ENCODE results near the gene DNAJC5.

DNAJC5 gene

GRCh38 chr20:63889241-63890200 lies 5.4 kb upstream of the DNAJC5 start:
- Histone ChIP-seq H3K9me3 (ENCODE audit: control insufficient read depth, low read depth, low read length) (no peaks in the 10 kb centered on the region), H3K9ac (ENCODE audit: low read length) (no peak overlapping the region), H3K36me3 (ENCODE audit: control insufficient read depth, low read depth, low read length) (peaks cover 33% of the 10 kb centered on the region), H3K27ac (ENCODE audit: low read length) (no peak overlapping the region), H3K4me1 (ENCODE audit: control insufficient read depth, low read depth, low read length) (no peaks in the 10 kb centered on the region), H3K27me3 (ENCODE audit: control insufficient read depth, insufficient read depth, low read length) (no peaks in the 10 kb centered on the region), H3K4me3 (ENCODE audit: low read length) (no peak overlapping the region)

- Histone ChIP-seq H3K27me3 (ENCODE audit: control insufficient read depth, insufficient read depth, low read length) (no peaks in the 10 kb centered on the region), H3K9ac (ENCODE audit: low read length) (no peak overlapping the region), H3K36me3 (ENCODE audit: control insufficient read depth, low read depth, low read length) (peaks cover 27% of the 10 kb centered on the region), H3K4me1 (ENCODE audit: control insufficient read depth, low read depth, low read length) (no peaks in the 10 kb centered on the region), H3K9me3 (ENCODE audit: control insufficient read depth, low read depth, low read length) (no peaks in the 10 kb centered on the region), H3K27ac (ENCODE audit: low read length) (no peak overlapping the region), H3K4me3 (ENCODE audit: low read length) (no peak overlapping the region)
These were observed 4.7 kb upstream of the DNAJC5 start for GRCh38 chr20:63890201-63890576.

GRCh38 chr20:63890616-63891015 lies 4.3 kb upstream of the DNAJC5 start:
- peaks cover 23% of the 10 kb centered on the region for H3K36me3 ChIP-seq (ENCODE audit: control insufficient read depth, low read depth, low read length)

GRCh38 chr20:63891061-63892002 lies 3.6 kb upstream of the DNAJC5 start:
- no peaks in the 10 kb centered on the region for H3K27me3 ChIP-seq (ENCODE audit: control insufficient read depth, insufficient read depth, low read length)
- H3K4me3 ChIP-seq (ENCODE audit: low read length) = no peak overlapping the region
- H3K4me1 ChIP-seq (ENCODE audit: control insufficient read depth, low read depth, low read length) = peaks cover 8% of the 10 kb centered on the region
- H3K9ac ChIP-seq (ENCODE audit: low read length) = no peak overlapping the region
- no peaks in the 10 kb centered on the region for H3K9me3 ChIP-seq (ENCODE audit: control insufficient read depth, low read depth, low read length)
- no peak overlapping the region for H3K27ac ChIP-seq (ENCODE audit: low read length)
- peaks cover 23% of the 10 kb centered on the region for H3K36me3 ChIP-seq (ENCODE audit: control insufficient read depth, low read depth, low read length)

More at GRCh38 chr20:63890616-63891015, 4.3 kb upstream of the DNAJC5 start:
- no peak overlapping the region for H3K27ac ChIP-seq (ENCODE audit: low read length)
- no peaks in the 10 kb centered on the region for H3K27me3 ChIP-seq (ENCODE audit: control insufficient read depth, insufficient read depth, low read length)
- peaks cover under 1% of the 10 kb centered on the region for H3K4me1 ChIP-seq (ENCODE audit: control insufficient read depth, low read depth, low read length)
- no peak overlapping the region for H3K9ac ChIP-seq (ENCODE audit: low read length)
- H3K9me3 ChIP-seq (ENCODE audit: control insufficient read depth, low read depth, low read length) = no peaks in the 10 kb centered on the region
- H3K4me3 ChIP-seq (ENCODE audit: low read length) = no peak overlapping the region

- Histone ChIP-seq H3K4me3 (ENCODE audit: low read length) (no peak overlapping the region), H3K4me1 (ENCODE audit: control insufficient read depth, low read depth, low read length) (peaks cover 11% of the 10 kb centered on the region), H3K9ac (ENCODE audit: low read length) (no peak overlapping the region), H3K27ac (ENCODE audit: low read length) (no peak overlapping the region), H3K9me3 (ENCODE audit: control insufficient read depth, low read depth, low read length) (no peaks in the 10 kb centered on the region), H3K27me3 (ENCODE audit: control insufficient read depth, insufficient read depth, low read length) (no peaks in the 10 kb centered on the region), H3K36me3 (ENCODE audit: control insufficient read depth, low read depth, low read length) (peaks cover 22% of the 10 kb centered on the region)
These were observed 2.5 kb upstream of the DNAJC5 start for GRCh38 chr20:63892402-63892801.

GRCh38 chr20:63893999-63894357 lies 948 bp upstream of the DNAJC5 start:
- Histone ChIP-seq H3K27me3 (ENCODE audit: control insufficient read depth, insufficient read depth, low read length) (no peaks in the 10 kb centered on the region), H3K27ac (ENCODE audit: low read length) (no peak overlapping the region), H3K9me3 (ENCODE audit: control insufficient read depth, low read depth, low read length) (no peaks in the 10 kb centered on the region), H3K9ac (ENCODE audit: low read length) (no peak overlapping the region), H3K4me1 (ENCODE audit: control insufficient read depth, low read depth, low read length) (peaks cover 11% of the 10 kb centered on the region), H3K4me3 (ENCODE audit: low read length) (peak overlapping the region; percentile 74), H3K36me3 (ENCODE audit: control insufficient read depth, low read depth, low read length) (peaks cover 13% of the 10 kb centered on the region)

GRCh38 chr20:63895202-63895951 lies 451 bp downstream of the DNAJC5 start:
- peaks cover 1% of the 10 kb centered on the region for H3K36me3 ChIP-seq (ENCODE audit: control insufficient read depth, low read depth, low read length)
- peak overlapping the region; percentile 89 for H3K4me3 ChIP-seq (ENCODE audit: low read length)
- no peak overlapping the region for H3K27ac ChIP-seq (ENCODE audit: low read length)
- H3K9ac ChIP-seq (ENCODE audit: low read length) = peak overlapping the region; percentile 66
- no peaks in the 10 kb centered on the region for H3K27me3 ChIP-seq (ENCODE audit: control insufficient read depth, insufficient read depth, low read length)
- H3K4me1 ChIP-seq (ENCODE audit: control insufficient read depth, low read depth, low read length) = peaks cover 11% of the 10 kb centered on the region
- H3K9me3 ChIP-seq (ENCODE audit: control insufficient read depth, low read depth, low read length) = no peaks in the 10 kb centered on the region

- Histone ChIP-seq H3K4me1 (ENCODE audit: control insufficient read depth, low read depth, low read length) (peaks cover 11% of the 10 kb centered on the region), H3K9ac (ENCODE audit: low read length) (peak overlapping the region; percentile 66), H3K36me3 (ENCODE audit: control insufficient read depth, low read depth, low read length) (no peaks in the 10 kb centered on the region), H3K27ac (ENCODE audit: low read length) (no peak overlapping the region), H3K27me3 (ENCODE audit: control insufficient read depth, insufficient read depth, low read length) (no peaks in the 10 kb centered on the region), H3K9me3 (ENCODE audit: control insufficient read depth, low read depth, low read length) (no peaks in the 10 kb centered on the region), H3K4me3 (ENCODE audit: low read length) (peak overlapping the region; percentile 89)
These were observed 982 bp downstream of the DNAJC5 start for GRCh38 chr20:63895952-63896263.

GRCh38 chr20:63896264-63897105 lies 1.6 kb downstream of the DNAJC5 start:
- Histone ChIP-seq H3K27ac (ENCODE audit: low read length) (no peak overlapping the region), H3K4me3 (ENCODE audit: low read length) (peak overlapping the region; percentile 89), H3K9me3 (ENCODE audit: control insufficient read depth, low read depth, low read length) (no peaks in the 10 kb centered on the region), H3K9ac (ENCODE audit: low read length) (no peak overlapping the region), H3K36me3 (ENCODE audit: control insufficient read depth, low read depth, low read length) (no peaks in the 10 kb centered on the region), H3K27me3 (ENCODE audit: control insufficient read depth, insufficient read depth, low read length) (no peaks in the 10 kb centered on the region), H3K4me1 (ENCODE audit: control insufficient read depth, low read depth, low read length) (peaks cover 11% of the 10 kb centered on the region)

- Histone ChIP-seq H3K4me1 (ENCODE audit: control insufficient read depth, low read depth, low read length) (peaks cover 11% of the 10 kb centered on the region), H3K36me3 (ENCODE audit: control insufficient read depth, low read depth, low read length) (no peaks in the 10 kb centered on the region), H3K4me3 (ENCODE audit: low read length) (no peak overlapping the region), H3K27me3 (ENCODE audit: control insufficient read depth, insufficient read depth, low read length) (no peaks in the 10 kb centered on the region), H3K27ac (ENCODE audit: low read length) (no peak overlapping the region), H3K9ac (ENCODE audit: low read length) (no peak overlapping the region), H3K9me3 (ENCODE audit: control insufficient read depth, low read depth, low read length) (no peaks in the 10 kb centered on the region)
These were observed 3.1 kb downstream of the DNAJC5 start for GRCh38 chr20:63897978-63898561.
